ENCODE data around the gene TPP1. TPM values are rescaled to one million over a fixed set of nuclear protein-coding genes. Genes with fewer than 3 reads are reported as not detected.

Gene TPP1
- polyA plus RNA-seq, 1 donor (not counting 4 experiments of a cell fraction or from before 2014, with no cell fraction given): 55.3 TPM

DNA sequence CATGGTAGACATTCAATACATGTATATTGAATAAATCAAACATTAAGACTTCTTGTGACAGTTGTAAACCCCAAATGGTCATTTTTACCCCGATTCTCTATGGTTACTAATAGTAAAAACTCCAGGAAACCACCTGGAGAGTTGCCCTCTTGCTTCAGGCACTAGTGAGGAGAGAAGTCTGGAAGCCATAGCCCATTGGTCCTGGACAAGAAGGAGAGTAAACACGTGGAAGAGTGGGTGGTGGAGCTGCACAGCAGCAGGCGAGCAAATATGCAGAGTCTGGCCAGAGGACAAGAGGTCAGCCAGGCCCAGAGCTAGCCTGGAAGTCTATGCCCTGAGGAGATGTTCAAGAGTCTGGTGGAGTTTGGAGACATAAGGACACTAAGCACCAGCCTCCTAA is 18.6 kb upstream of the TPP1 start:
- dilution Hi-C loops (cut with MboI; ENCODE audit: extremely low pct_ligation_motif_present, low sequenced_read_pairs): no loop called here

DNA sequence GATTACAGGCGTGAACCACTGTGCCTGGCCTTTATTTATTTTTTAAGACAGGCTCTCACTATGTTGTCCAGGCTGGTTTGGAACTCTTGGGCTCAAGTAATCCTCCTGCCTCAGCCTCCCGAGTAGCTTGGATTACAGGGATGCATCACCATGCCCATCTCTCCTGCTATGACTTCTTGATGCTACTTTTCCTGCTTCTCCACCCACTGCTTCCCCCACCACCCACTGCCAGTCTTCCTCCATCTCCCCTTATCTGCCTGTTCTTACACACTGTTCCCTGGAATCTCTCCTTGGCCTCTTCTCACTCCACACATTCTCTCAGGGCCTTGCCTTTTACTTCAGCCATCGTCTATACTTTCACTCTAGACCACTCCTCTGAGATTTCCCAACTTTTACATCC is 17.3 kb upstream of the TPP1 start:
- H3K27me3 ChIP-seq (ENCODE audit: control insufficient read depth, extremely low read depth, insufficient read depth, low read length): peaks cover 7% of the 10 kb centered on the region
- FAIRE-seq: no peak
- H3K4me1 ChIP-seq (ENCODE audit: control insufficient read depth, extremely low read depth, insufficient read depth, low read length): no peaks in the 10 kb centered on the region
- H3K79me2 ChIP-seq (ENCODE audit: control insufficient read depth, insufficient read depth, low read length): no peaks in the 10 kb centered on the region
- no peak overlapping the region for H3K9ac ChIP-seq (ENCODE audit: control insufficient read depth, extremely low read depth, insufficient read depth, low read length)
- dilution Hi-C loops (cut with MboI; ENCODE audit: extremely low pct_ligation_motif_present, low sequenced_read_pairs): no loop called here
- H3K9me1 ChIP-seq (ENCODE audit: control insufficient read depth, extremely low read depth, insufficient read depth, low read length): no peaks in the 10 kb centered on the region
- no peaks in the 10 kb centered on the region for H3K36me3 ChIP-seq (ENCODE audit: control insufficient read depth in 2 of 2, extremely low read depth in 1 of 2, insufficient read depth in 2 of 2, low read length in 2 of 2)
- no peak for DNase-seq (ENCODE audit: low read depth, low spot score)
- TF ChIP-seq, protein P1, sequence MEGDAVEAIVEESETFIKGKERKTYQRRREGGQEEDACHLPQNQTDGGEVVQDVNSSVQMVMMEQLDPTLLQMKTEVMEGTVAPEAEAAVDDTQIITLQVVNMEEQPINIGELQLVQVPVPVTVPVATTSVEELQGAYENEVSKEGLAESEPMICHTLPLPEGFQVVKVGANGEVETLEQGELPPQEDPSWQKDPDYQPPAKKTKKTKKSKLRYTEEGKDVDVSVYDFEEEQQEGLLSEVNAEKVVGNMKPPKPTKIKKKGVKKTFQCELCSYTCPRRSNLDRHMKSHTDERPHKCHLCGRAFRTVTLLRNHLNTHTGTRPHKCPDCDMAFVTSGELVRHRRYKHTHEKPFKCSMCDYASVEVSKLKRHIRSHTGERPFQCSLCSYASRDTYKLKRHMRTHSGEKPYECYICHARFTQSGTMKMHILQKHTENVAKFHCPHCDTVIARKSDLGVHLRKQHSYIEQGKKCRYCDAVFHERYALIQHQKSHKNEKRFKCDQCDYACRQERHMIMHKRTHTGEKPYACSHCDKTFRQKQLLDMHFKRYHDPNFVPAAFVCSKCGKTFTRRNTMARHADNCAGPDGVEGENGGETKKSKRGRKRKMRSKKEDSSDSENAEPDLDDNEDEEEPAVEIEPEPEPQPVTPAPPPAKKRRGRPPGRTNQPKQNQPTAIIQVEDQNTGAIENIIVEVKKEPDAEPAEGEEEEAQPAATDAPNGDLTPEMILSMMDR (optimal IDR thresholded peaks at IDR 0.05 in 1 of 3, IDR thresholded peaks at IDR 0.05 in 1 of 3, conservative IDR thresholded peaks at IDR 0.05 in 1 of 3; ENCODE audit: extremely low read depth in 1 of 3, insufficient read depth in 2 of 3, low read length in 3 of 3): no peak
- no peak for TF ChIP-seq EZH2 (IDR thresholded peaks at IDR 0.05; ENCODE audit: low read length)
- H3K9me3 ChIP-seq (ENCODE audit: control insufficient read depth, low read depth, low read length): no peaks in the 10 kb centered on the region
- no peak overlapping the region for H2AFZ ChIP-seq (ENCODE audit: control insufficient read depth, low read length)
- no peak overlapping the region for H3K27ac ChIP-seq (ENCODE audit: control insufficient read depth, insufficient read depth, low read length)
- H3K4me2 ChIP-seq (ENCODE audit: control insufficient read depth, extremely low read depth, insufficient read depth, low read depth, low read length): no peak overlapping the region
- no peaks in the 10 kb centered on the region for H4K20me1 ChIP-seq (ENCODE audit: control insufficient read depth, extremely low read depth, insufficient read depth, low read length)
- no peak overlapping the region for H3K4me3 ChIP-seq (ENCODE audit: control insufficient read depth in 2 of 3, extremely low read depth in 1 of 3, insufficient read depth in 2 of 3, low read depth in 1 of 3, low read length in 3 of 3)

More for the DNA sequence above, 18.6 kb upstream of the TPP1 start:
- Histone ChIP-seq H3K9ac (ENCODE audit: control insufficient read depth, extremely low read depth, insufficient read depth, low read length) (no peak overlapping the region), H3K4me3 (ENCODE audit: control insufficient read depth in 2 of 3, extremely low read depth in 1 of 3, insufficient read depth in 2 of 3, low read depth in 1 of 3, low read length in 3 of 3) (no peak overlapping the region), H3K4me2 (ENCODE audit: control insufficient read depth, extremely low read depth, insufficient read depth, low read depth, low read length) (no peak overlapping the region), H4K20me1 (ENCODE audit: control insufficient read depth, extremely low read depth, insufficient read depth, low read length) (no peaks in the 10 kb centered on the region), H3K27ac (ENCODE audit: control insufficient read depth, insufficient read depth, low read length) (no peak overlapping the region), H3K4me1 (ENCODE audit: control insufficient read depth, extremely low read depth, insufficient read depth, low read length) (no peaks in the 10 kb centered on the region), H2AFZ (ENCODE audit: control insufficient read depth, low read length) (no peak overlapping the region), H3K9me3 (ENCODE audit: control insufficient read depth, low read depth, low read length) (no peaks in the 10 kb centered on the region), H3K27me3 (ENCODE audit: control insufficient read depth, extremely low read depth, insufficient read depth, low read length) (no peaks in the 10 kb centered on the region), H3K9me1 (ENCODE audit: control insufficient read depth, extremely low read depth, insufficient read depth, low read length) (no peaks in the 10 kb centered on the region), H3K36me3 (ENCODE audit: control insufficient read depth in 2 of 2, extremely low read depth in 1 of 2, insufficient read depth in 2 of 2, low read length in 2 of 2) (no peaks in the 10 kb centered on the region), H3K79me2 (ENCODE audit: control insufficient read depth, insufficient read depth, low read length) (no peaks in the 10 kb centered on the region)
- no peak for FAIRE-seq
- DNase-seq (ENCODE audit: low read depth, low spot score): no peak
- TF ChIP-seq EZH2 (IDR thresholded peaks at IDR 0.05; ENCODE audit: low read length): no peak
- TF ChIP-seq, protein P1 (optimal IDR thresholded peaks at IDR 0.05 in 1 of 3, IDR thresholded peaks at IDR 0.05 in 1 of 3, conservative IDR thresholded peaks at IDR 0.05 in 1 of 3; ENCODE audit: extremely low read depth in 1 of 3, insufficient read depth in 2 of 3, low read length in 3 of 3): no peak

All from keratinocyte (primary cell).